Activated CD4-positive, alpha-beta T cell treated with anti-CD3 and anti-CD28 coated beads, Interleukin-2, amount 50 U/mL, for 4 hours (primary cell): ENCODE results near the gene SULT1B1.

Experiments used
- DNase-seq, 2 experiments: peaks; one replicate each; pipeline ENCODE4 v3.0.0-alpha.2; 2020

SULT1B1 gene

DNA sequence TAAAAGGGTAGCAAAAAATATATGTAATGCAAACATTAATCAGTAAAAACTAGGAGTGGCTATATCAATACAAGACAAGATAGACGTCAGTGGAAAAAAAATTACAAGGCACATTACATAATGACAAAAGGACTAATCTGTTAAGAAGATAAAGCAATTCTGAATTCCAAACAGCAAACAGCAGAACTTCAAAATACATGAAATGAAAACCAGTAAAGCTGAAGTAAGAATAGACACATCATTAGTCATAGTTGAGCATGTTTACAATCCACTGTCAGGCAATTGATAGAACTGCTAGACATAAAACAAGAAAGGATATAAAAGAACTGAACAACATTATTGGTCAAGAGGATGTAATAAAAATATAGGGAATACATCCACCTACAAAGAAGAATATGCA, 12.2 kb downstream of the SULT1B1 start:
- DNase-seq: no peak

GRCh38 chr4:69744157-69744478, 16.3 kb downstream of the SULT1B1 start:
- DNase-seq: no peak

- DNase-seq: no peak
Measured at GRCh38 chr4:69743476-69744156, 16.8 kb downstream of the SULT1B1 start.

DNA sequence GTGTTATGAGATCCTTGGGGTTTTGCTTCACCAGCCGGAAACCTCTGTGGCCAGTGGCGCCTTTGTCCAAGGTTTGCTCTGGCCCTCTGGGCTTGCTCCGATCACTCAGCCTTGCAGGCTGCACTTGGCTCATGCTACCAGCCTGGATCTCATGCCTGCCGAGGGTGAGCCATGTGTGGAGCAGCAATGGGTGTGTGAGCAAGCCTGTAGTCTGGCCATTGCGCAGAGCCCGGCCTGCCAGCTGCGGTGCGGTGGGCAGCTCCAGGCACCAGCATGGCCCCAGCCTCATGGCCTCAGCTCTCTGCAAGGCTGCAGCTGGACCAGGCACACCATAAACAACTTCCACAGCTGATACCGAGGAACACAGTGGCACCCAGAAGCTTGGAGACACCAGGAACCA, 17.8 kb downstream of the SULT1B1 start:
- DNase-seq: no peak

- no peak for DNase-seq
Measured at GRCh38 chr4:69738872-69739271, 21.5 kb downstream of the SULT1B1 start.

GRCh38 chr4:69735119-69735518, 25.3 kb downstream of the SULT1B1 start:
- no peak for DNase-seq

GRCh38 chr4:69731847-69732246, 28.6 kb downstream of the SULT1B1 start:
- no peak for DNase-seq

DNA sequence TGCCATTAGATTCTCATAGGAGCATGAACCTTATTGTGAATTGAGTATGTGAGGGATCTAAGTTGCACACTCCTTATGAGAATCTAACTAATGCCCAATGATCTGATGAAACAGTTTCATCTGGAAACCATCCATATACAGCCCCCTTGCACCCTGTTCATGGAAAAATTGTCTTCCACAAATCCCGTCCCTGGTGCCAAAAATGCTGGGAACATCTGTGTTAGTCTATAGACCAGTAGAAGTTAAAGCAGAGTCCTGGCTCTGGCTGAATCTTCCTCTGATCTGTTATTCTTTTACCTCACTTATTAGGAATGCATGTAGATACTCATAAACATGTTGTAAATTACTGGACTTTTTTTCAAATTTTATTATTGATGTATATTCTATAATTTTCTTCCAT, 29.2 kb downstream of the SULT1B1 start:
- no peak for DNase-seq

GRCh38 chr4:69730002-69730401, 30.4 kb downstream of the SULT1B1 start:
- no peak for DNase-seq

DNA sequence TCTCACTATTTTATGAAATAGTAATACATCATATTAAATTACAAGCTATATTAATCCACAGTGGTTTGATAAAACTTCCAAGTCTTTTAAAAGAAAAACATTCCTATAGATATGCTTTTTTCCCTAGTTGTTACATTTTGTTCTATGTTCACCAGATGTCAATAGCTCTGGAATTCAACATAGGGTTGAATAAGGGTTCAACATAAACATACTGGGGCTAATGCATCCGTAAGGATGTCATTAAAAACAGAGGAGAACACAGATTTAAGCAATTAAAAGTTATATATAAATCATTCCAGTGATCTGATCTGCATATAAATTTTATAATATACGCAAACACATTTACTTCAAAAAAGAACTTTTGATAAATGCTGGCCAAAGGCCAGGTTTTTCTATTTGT, 32.5 kb downstream of the SULT1B1 start:
- no peak for DNase-seq

- DNase-seq: no peak
Measured at GRCh38 chr4:69727426-69727825, 33.0 kb downstream of the SULT1B1 start.

DNA sequence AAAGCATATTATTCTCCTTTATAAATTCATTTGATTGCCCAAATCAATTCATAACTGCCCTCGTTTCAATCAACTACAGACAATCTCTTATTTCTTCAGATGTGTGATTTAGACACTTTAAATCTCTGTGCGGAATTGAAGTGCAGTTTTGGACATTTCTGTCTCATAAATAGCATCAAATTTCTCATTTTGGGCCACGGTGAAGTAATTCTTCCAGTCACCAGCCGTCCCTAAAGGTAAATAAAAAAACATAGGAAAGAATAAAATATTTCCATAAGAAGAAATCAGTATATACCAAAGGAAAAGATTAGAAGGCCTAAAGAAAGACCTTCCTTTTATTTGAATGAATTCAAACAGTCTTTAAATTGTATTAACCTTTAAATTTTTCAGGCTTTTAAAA, 33.4 kb downstream of the SULT1B1 start:
- no peak for DNase-seq

DNA sequence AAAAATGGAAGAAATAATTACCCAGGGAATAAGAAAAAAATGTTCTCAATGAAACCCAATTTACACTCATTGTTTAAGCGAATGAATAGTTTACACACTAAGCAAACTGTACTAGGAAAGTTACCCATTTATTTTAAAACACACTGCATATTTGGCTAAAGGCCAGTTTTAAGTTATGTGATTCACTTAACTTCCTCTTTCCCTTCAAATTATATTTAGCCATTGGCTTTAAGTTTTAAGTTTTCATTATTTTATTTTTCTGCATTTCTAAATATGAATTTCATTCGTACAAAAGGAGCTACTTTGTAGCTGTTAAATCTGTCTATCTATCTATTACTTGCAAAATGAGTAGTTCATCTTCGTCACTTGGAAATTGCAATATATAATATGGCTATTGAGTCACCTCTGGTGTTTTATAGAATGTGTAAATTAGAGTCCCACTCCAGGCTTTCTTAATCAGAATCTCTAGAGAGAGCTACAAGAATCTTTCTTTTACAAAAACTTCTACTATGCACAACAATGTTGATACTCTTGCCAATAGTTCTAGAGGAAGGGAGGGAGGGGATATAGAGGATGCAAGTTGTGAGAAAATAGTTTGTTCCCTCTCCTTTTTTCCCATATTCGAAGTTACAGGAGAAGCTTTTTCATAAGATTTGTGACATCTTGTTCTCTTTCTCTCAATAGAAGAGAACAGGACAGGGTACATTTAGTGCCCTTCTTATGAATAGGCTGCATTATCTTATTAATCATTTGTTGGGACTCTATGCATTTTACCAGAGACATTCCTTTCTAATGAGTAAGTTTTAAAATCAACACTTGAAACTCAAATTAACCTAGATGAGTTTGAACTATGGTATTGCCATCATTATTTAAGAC, 41.8 kb downstream of the SULT1B1 start:
- no peak for DNase-seq

DNA sequence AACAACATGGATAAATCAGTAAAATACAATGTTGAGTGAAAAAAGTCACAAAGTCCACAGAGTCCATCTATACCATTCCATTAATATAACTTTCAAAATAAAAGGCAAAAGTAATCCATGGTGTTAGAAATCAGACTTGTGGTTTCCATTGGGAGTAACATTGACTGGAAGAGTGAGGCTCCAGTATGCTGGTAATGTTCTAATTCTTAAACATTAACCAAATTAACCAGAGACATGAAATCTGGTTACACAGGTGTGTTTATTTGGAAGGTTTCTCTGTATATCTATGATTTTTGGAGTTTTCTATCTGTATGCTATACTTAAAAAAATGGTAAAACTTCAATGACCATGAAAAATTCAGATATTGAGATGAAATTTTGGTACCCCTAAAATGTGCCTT, 42.6 kb downstream of the SULT1B1 start:
- no peak for DNase-seq

DNA sequence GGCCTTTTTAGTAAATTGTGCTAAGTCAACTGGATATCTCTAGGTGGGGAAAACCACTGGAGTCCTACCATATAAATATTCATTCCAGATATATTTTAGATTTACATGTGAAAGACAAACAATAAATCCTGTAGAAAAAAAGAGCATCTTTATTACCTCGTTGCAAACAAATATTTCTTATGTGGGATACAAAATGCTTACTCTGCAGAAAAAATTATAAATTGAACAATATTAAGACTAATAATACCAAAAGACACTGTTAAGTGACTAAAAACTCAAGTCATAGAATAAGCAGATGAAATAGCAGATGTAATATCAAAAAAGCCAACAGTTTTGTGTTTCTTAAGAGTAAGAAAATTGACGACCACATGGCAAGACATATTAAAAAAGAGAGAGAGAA, 43.8 kb downstream of the SULT1B1 start:
- no peak for DNase-seq

DNA sequence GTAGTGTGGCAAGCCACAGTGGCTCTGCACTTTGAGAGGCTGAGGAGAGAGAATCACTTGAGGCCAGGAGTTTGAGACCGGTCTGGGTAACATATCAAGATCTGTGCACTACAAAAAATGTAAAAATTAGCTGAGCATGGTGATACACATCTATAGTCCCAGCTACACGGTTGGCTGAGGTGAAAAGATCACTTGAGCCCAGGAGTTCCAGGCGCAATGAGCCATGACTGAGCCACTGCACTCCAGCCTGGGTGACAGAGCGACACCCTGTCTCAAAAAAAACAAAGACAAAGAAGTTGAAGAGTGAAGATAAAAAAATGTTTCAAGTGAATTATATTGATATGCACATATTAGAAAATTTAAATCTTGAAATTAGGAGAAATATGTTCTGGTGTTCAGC, 46.3 kb downstream of the SULT1B1 start:
- no peak for DNase-seq

- DNase-seq: no peak
Measured at GRCh38 chr4:69713593-69713992, 46.8 kb downstream of the SULT1B1 start.

DNA sequence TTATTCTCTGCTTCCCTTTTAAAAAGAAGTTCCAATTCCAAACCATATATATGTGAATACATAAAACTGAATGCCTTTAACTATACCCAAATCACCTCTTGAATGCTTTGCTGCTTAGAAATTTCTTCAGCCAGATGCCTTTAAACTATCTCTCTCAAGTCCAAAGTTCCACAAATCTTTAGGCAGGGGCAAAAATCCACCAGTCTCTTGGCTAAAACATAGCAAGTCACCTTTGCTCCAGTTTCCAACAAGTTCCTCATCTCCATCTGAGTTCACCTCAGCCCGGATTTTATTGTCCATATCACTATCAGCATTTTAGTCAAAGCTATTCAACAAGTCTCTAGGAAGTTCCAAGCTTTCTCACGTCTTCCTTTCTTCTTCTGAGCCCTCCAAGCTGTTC, 49.8 kb downstream of the SULT1B1 start:
- DNase-seq: no peak

- no peak for DNase-seq
Measured at GRCh38 chr4:69708211-69708610, 52.2 kb downstream of the SULT1B1 start.

- DNase-seq: no peak
Measured at GRCh38 chr4:69707807-69708206, 52.6 kb downstream of the SULT1B1 start.

- no peak for DNase-seq
Measured at GRCh38 chr4:69702201-69702600, 58.2 kb downstream of the SULT1B1 start.

DNA sequence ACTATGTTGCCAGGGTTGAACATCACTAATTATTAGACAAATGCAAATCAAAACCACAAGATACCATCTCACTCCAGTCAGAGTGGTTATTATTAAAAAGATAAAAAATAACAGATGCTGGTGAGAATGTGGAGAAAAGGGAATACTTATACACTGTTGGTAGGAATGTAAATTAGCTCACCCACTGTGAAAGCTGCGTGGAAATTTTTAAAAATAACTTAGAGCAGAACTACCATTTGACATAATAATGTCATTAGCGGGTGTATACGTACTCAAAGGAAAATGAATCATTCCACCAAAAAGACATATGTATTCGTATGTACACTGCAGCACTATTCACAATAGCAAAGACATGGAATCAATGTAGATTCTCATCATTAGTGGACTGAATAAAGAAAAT, 58.7 kb downstream of the SULT1B1 start:
- DNase-seq: no peak

GRCh38 chr4:69697536-69698242, 62.7 kb downstream of the SULT1B1 start:
- DNase-seq: no peak

DNA sequence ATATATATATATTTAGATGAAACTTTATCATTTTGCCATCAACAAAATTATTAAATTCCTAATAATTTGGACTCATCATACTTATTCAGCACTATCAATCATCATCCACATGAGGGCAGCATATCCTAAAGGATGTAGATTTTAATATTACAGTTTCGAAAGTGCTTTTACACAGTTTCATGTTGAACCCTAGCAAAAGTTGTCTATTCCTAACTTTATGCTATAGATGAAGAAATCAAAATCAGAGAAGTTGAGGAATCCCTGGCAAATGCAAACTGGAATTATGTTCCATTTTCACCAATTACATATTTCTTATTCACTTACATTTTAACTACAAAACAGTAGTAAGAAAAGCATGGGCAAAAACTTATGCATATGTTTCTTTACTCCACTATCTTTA, 70.8 kb downstream of the SULT1B1 start:
- DNase-seq: no peak
